HT1080 (cell line): ENCODE results near the gene SLC7A5. TPM values are rescaled to one million over a fixed set of nuclear protein-coding genes. Genes with fewer than 3 reads are reported as not detected.
"Not testable (repeated sequence)": the region's sequence is repeated elsewhere in the genome, so short reads cannot be mapped to it uniquely, and the experiment has no call there.

Source experiments
- DNase-seq: peaks from one replicate; pipeline ENCODE4 v3.0.0-alpha.2; 2015; ENCODE audit warnings: low read depth
- total RNA-seq: library from RNA; depleted of rRNA; stranded (reverse); fragments of >200 nt; shearing (Covaris generic); gene quantifications from 2 replicates; pipeline ENCODE4 v1.2.3, GENCODE V29; 2014

Gene SLC7A5
- total RNA-seq, 1 experiment from 2014 or later, result 136 TPM

DNA sequence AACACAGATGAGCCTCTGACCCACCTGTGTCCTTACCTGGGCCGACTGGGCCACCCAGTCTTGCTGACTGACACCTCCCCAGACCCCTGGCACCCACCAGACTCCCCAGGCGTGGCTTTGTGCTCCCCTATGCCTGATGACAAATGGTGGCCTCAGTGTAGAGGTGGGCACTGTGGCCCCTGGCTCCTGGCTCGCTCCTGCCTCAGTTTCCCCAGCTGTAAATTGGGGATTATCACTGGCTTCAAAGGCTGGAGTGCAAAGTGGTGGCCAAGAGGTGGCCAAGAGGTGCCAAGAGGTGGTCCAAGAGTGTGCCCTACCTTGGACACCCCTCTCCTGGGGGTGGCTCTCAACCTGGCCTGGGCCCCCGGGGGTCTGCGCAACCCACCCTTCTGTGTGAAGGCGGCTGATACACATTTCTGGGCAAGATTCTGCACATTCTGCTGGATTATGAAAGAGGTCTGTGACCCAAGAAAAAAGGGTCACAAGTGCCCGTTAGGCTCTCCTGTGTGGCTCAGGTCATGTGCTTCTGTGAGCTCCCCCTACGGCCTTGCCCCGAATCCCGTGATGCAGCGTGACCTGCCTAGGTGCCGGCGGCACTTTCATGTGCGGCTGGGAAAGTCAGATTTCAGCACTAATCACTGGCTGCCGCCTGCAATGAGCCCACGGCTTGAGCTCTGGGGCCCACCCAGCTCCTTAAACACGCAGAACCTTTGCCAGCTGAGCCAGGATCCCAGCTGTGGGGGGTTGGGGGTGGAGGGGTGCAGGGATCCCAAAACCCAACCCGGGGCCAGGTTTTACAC is 7.8 kb downstream of the SLC7A5 start:
- DNase-seq, result not testable (repeated sequence)

- DNase-seq, result peak; percentile 76
Observed at GRCh38 chr16:87860553-87861299, 8.6 kb downstream of the SLC7A5 start.

GRCh38 chr16:87858151-87858993 is 10.9 kb downstream of the SLC7A5 start:
- not testable (repeated sequence) for DNase-seq

- DNase-seq, result no peak
Observed at GRCh38 chr16:87856791-87857228, 12.5 kb downstream of the SLC7A5 start.

- peak; percentile 20 for DNase-seq
Observed at GRCh38 chr16:87855852-87856715, 13.2 kb downstream of the SLC7A5 start.

DNA sequence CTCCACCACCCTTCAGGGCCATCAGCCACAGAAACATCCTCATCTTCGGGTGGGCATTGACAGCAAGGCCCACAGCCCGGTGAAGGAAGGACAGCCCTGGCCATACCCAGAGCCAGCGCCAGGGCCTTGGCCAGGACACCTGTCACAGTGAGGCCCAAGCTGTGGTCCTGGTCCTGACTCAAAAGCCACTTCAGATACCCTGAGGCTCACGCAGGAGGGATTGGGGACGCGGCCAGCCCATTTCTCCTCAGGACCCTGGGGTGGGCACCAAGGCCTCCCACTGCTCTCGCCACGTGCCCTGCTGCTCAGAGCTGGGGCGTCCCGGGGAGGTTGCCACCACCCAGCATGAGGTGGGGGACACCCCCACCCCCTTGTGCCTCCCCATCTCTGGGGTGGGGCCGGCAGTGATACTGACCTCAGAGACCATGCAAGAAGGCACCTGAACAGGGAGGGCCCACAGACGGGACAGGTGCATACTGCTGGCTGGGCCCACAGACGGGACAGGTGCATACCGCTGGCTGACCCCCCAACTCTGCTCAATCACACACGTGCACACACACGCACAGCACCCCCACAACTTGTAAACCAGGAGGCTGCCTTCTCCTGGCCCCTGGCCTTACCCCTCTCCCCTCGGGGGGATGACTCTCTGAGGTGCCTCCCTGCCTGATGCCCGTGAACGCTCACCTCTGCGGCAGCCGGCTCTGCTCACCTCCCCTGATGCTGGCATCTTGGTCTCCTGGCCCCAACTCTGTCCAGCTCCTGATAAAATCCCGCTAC is 14.2 kb downstream of the SLC7A5 start:
- DNase-seq, result no peak

DNA sequence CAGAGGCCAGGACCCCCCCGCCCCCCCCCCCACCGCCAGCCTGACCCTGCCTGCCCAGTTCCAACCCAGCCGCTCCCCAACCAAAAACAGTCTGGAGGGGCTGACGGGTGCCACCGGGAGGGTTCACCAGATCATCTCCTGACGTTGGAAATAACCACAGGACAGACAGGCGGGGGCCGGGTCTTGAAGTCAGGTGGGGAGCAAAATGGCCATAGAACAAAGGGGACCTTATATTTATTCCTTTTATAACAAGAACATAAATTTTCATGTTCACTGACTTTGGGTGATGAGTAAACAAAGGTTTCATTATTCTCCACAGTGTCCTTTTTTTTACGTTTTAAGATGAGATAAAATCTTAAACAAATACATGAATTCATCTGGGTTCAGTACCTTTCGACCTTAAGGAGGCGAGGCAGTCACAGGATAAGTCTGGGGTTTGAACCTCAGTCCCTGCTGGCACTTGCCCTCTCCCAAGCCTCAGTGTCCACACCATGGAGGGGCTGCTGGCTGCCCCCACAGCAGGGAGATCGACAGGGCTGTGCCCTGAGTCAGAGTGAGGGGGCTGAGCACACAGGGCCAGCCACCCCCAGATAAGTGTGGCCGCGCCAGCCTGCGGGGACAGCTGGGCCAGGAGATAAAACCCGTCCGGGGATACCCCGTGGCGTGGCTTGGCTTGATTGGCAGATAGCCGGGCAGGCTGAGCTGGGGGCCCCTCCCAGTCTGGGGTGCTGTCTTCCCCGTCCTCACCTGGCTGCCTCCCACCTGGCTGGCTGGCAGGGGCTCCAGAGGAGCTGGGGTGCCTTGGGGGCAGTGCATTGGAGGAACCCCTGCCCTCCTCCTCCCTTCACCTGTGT is 15.0 kb downstream of the SLC7A5 start:
- peak; percentile 70 for DNase-seq

- DNase-seq, result peak; percentile 84
Observed at GRCh38 chr16:87853411-87854052, 15.8 kb downstream of the SLC7A5 start.

DNA sequence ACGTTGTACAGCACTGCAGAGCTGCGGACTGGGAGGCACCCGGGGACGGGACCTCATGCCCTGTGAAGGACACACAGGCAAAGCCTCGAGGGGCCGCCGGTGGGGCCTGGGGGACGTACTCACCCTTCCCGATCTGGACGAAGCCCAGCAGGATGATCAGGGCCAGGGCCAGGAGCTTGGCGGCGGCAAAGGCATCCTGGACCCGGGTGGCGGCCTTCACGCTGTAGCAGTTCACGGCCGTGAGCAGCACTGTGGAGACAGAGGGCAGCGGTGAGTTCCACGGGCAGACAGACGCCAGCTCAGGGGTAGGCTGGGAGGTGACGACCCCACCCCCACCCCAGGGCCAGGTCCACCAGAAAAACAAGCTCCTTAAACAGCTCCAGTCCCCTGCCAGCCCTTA is 17.7 kb downstream of the SLC7A5 start:
- no peak for DNase-seq

DNA sequence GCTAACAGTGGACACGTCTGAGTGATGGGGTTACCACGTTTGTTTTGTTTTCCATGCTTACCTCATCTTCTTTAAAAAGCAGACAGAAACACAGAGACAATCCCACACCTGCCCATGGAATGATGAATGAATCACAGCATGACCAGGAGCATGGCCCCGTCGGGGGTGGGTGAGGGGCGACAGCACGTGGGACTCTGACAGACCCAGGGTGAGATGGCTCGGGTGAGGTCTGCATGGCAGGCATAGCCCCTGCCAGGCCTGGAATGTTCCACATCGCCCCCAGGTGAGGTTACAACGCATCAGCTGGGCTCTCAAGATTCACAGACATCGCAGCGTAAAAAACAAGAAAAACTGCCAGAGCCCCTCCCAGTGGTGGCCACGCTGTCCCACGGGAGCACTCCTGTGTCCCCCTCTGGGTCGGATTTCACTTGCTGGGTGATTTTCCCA is 18.1 kb downstream of the SLC7A5 start:
- DNase-seq, result no peak

DNA sequence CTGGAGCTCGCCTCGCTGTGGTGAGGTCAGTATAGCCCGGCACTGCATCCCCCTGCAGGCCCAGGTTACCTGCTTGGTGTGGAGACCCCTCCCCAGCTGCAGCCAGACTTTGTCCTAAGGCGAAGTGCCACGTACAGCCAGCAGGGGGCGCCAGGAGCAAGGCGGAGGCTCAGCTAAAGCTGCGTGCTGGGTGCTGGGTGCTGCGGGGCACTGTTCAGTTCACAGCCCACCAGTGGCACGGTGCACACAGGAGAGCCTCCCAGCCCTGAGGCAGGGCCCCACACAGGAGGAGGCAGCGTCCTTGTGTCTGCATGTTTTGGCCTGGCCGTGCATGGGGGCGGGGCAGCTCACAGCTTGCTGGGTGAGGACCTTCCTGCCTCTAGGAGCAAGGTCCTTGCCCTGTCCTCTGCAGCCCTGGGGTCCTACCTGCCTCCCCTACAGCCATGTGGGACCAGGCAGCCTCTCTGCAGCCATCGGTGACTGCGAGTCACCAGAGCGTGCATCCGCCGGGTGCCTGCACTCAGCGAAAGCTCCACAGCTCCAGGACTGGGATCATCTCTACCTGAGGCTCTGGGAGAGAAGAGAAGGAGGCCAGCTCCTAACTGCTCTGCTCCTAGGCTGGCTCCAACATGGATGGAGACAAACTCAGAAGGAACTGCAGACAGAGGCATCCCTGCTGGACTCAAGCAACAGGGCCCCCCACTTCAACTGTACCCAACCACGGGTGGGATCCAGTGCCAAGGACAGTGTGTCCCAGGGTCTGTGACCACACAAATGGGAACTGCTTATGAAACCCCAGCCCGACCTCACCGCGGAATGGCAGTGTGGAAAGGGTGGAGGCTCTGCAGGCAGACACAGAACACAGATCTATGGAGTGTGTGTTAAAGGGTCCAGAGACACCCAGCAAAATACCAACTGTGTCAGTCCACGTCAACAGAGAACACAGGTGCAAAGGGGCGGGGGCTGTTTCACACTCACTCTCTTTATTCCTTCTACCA is 19.0 kb downstream of the SLC7A5 start:
- DNase-seq, result peak; percentile 40

DNA sequence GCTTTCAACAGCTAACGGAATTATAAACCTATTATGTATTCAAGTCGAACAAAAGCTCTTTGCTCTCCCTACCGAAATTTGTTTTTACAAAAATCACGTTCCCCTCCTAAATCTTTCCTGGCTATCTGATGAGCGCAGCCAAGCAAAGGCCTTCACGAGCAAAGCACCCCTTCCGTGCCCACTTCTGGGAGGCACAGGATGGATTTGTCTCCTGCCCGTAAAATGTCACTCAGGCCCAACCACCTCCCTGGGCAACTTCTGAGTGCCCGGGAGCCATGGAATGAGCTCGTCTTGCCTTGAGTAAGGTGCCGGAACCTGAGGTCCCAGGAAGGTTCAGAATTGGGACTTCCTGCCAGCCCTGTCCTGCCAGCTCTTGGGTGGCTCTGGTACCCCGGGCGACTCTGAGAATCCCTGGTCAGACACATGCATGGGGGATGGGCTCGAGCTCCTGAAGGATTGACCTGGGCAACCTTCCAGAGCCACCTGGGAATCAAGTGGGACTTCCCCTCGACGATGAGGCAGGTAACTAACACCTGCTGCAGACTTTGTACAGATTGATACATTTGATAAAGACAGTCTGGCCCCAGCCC is 19.8 kb downstream of the SLC7A5 start:
- no peak for DNase-seq

GRCh38 chr16:87848676-87849345 is 20.5 kb downstream of the SLC7A5 start:
- no peak for DNase-seq

DNA sequence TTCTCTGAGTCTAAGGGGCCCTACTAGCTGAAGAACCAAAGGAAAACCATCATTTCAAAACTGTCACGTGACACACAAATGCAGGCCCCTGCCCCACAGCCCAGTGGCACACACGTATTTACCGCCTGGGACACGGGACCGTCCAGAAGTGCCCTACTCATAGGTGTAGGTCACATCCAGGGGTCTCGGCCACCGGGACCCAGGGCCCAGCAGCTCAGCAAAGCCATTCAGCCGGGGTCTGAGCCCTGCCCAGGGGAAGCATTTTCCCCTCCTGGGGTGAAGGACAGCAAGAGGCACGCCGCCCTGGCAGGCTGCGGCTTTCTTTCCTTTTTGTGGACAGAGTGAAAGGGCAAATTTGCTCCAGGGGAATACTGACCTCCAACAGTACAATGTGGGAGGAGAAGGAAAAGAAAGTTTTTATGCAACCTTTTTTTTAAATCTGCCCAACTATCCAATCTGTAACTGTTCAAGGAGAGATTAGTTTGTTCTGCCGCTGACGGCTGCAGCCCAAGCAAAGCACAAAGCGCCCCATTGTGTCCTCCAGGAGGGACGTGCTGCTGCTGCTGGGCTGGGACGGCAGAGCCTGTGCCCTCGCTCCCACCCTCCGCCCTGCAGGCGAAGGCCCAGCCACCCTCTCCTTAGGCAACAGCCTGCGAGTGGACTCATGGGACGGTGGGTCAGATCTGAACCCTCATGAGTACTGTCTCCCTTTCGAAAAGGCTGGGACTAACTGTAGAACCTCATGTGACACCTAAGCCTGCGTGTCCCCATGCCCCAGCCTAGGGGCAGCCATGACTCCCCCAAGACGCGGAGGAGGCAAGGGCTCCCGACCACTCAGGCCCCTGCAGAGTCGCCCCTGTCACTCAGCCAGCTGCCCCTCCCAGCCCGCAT is 21.3 kb downstream of the SLC7A5 start:
- DNase-seq, result no peak

DNA sequence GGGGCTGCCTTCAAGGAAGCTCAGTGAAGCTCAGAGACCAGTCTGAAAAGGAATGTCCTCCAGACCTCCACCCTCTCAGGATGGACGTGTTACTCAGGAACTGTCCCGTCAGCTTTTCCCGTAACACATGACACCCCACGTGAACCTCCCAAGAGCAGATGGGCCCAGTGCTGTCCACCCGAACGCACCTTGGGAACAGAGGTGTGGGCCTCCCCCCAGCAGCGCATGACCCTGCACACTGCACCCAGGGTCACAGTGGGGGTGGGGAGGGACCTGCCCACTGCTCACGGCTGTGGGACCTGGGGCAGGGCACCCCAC is 21.9 kb downstream of the SLC7A5 start:
- no peak for DNase-seq
